ENCODE measurements around the gene SORL1.
A peak's percentile ranks its signal among the peaks of the same experiment; 100 is the strongest.

Gene SORL1

DNA sequence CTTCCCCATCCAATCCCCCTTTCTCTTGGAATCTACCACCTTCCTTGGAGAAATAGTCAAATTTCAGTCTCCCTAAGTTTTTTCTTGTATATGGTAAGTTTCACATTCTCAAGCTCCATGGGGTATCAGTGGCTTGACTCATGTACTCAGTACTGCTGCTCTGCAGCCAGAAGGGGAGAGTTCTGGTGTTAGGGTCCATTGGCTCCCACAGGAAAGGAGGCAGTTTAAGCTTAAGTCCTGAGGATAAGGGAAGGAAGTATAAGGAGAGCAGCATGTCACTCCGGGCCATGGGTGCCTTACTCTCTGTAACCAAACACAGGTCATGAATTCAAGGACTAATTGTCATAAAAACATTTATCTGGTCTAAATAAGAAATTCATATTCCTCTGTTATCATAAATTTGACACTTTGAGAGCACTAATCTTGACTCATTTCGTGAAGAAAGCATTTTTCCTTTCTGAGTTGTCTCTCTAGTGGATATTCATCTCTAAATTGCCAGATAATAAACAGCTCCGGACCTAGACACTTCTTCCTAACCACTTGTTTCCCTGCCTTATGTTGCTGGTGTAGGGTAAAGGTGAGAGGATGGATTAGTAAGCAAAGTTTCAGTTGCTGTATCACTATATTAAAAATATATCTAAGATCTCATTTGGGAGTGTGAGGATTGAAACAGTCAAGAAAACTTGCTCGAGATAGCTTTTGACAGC is 20.1 kb upstream of the SORL1 start:
- DNase-seq, result no peak

DNA sequence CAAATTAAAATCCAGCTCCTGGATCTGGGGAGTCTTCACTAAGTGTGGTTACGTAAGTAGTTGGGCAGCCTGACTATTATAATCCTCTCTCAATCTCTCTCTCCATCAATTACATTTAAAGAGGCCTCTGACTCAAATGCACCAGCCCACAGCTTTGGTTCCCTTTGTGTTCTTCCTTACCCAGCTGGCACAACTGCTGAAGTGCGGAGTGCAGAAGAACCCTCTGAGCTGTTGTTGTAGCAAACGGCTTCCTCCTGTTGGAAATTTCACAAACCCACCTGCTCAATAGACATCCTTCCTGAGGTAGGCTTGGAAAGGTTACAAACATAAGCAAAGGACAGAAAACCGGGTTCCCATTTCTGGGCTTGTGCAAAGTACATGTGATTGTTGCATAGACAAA is 17.0 kb upstream of the SORL1 start:
- DNase-seq, result no peak

DNA sequence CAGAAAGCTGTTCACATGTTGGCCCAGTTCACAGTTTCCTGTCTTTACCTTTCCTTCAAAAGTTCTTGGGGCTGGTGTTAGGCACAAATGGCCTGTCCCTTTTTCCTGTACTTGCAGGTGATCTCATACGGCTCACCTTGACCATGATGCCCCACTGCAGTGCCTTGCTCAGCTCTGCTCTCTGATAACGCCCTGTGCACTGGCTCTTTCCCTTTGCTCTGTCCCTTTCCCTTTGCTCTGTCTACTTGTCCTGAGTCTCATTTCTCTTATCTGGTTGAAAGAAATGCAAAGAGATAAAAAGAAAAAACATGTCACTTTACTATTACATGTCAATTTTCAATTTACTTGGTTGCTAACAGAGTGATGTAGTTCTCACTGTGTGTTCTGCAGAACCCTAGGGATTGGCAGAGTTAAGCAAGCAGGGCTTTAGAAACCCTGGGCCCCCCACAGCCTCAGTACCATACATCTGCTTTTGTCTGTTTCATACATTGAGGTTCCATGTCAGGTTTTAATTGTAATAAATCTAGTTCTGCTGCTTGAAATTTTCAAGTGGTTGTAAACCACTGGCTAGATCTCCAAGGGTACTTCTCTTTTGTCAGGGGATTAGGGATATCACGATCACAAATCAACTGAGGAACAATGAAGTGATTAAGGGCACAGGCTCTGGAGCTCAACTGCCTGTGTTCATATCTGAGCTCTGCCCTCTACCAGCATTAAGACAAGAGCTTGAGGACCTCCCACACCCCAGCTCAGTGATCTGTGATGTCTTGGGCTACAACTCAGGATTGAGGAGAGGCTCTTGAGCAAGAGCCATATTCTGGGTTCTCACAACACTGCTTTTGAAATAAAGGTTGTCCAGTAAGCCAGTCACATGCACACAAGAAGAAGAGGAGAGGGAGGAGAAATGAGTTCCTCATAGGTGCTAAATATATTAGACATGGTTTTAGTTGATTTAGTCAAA is 16.3 kb upstream of the SORL1 start:
- no peak for DNase-seq

DNA sequence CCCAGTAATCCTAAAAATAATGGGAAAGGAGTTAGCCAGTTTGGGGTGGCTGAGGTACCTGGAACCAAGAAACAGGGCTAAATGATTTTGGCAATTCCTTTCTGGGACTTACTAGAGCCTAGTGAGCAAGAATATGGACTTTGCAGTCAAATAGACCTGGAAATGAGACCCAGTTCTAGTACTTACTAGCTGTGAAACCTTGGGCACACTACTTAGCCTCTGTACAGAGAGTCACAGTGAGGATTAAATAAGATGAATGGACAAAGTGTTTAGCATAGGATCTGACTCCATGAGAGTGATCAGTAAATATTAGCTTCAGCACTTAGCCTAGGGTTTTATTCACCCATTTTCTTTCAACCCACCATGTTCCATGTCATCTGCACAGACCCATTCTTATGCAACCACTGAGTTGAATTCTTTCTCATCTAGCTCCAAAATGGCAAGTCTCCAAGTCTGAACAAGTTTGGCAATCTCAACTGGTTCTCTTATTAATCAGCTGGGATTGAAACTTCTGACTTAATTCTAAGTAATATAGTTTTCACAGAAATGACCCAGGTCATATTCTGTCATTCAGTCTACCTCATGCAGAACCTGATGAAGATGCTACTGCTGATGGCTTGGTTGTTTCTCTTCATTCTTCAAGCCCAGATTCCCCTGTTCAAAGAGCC is 15.0 kb upstream of the SORL1 start:
- no peak for DNase-seq

DNA sequence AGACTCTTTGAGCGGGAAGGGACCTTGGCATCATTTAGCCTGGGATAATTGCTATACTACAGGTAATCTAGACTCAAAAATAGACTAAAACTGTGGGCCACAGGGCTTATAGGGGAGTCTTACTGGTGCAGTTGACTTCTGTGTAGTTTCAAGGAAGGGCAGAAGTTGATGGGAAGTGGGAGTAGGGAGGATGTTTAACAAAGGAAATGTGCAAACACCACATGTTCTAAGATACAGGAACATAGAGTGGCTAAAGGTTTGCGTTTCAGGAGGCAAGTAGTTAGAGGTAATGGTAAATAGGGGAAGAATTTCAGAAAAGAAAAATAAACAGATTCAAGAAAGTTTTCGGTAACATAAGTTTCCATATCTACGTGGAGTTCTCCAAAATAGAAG is 14.4 kb upstream of the SORL1 start:
- no peak for DNase-seq

DNA sequence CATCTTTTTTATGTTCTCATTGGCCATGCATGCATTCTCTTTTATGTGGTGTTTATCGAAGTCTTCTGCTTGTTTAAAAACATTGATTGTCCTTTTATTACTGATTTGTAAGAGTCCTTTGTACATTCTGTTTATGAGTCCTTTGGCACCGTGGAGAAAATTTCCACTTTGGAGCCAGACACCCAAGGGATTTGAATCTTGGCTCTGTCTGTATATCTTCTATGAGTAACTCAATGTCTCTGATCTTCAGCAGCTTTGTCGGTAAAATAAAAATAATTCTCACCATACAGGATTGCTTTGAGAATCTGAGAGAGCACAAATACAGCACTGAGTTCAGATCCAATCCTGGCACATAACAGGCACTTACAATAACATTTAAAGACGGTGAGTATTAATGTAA is 12.8 kb upstream of the SORL1 start:
- no peak for DNase-seq

DNA sequence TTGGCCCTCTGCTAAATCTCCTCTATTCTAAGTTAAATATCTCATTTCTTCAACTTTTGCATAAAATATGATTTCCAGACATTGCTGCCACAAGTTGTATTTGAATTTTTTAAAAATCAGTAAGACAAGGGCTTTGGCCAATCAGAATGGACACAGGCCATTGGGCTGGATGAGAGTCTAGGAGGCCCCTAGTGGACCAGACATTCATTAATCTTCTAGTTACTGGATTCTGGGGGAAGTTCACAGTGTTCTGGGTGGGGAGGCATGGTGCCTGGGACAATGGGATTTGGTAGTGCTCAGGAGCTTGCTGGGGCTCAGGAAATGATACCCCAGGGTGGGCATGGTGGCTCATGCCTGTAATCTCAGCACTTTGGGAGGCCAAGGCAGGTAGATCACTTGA is 12.4 kb upstream of the SORL1 start:
- DNase-seq, result no peak

DNA sequence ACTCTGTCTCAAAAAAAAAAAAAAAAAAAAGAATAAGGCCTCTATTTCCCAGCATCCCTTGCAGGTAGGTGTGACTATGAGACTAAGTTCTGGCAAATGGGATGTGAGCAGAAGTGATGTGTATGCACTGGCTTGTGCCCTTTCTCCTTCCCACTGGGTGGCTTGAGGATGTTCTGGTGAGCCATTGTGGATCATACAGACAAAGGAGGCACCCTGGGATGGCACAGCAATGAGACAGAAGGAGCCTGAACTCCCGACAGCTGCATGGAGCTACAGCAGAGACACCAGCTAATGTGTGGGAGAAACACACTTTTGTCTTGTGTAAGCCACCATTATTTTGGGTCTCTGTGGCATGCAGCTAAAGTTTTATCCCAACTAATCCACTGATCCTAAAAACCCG is 10.6 kb upstream of the SORL1 start:
- no peak for DNase-seq

DNA sequence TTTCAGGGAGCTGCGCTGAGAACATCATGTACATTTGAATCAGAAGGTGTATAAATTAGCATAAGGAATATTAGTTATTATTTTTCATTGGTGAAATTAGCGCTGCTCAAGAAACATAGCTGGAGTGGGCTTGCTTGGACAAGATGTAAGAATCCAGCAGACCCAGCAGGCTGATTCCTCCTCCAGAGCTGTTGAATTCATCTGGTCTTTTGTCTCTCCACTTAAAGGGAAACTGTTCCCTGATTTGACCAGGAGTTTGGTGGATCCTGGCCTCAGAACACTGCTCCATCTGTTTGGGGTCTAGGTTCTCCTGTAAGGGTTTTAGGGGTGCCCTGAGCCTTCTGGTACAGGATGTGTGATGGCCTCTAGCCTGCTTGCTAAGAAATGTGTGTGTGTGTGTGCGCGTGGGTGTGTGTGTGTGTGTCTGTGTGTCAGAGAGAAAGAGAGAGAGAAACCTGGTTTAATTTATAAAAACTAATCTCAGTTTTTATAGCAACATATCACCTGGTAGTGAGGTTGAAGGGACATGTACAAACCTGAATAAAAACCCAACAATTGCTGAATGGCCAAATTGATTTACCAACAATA is 8.3 kb upstream of the SORL1 start:
- no peak for DNase-seq

DNA sequence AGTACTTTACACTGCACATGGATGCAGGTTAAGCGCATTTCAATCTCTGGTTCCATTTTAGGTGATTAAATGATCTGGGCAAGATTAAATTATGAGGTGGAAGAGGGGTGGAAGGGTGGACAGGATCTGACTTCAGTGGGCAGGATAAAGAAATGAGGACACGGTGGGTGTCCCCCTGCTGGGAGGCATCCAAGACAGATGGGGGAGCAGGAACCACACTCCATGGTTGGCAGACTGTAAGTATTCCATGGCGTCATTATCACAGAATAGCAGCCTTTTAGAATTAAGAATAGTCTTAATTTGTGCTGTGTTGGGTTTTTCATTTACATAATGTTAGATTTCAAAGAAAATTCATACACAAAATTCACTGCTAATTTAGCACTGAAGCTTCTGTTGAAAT is 7.6 kb upstream of the SORL1 start:
- DNase-seq, result no peak

DNA sequence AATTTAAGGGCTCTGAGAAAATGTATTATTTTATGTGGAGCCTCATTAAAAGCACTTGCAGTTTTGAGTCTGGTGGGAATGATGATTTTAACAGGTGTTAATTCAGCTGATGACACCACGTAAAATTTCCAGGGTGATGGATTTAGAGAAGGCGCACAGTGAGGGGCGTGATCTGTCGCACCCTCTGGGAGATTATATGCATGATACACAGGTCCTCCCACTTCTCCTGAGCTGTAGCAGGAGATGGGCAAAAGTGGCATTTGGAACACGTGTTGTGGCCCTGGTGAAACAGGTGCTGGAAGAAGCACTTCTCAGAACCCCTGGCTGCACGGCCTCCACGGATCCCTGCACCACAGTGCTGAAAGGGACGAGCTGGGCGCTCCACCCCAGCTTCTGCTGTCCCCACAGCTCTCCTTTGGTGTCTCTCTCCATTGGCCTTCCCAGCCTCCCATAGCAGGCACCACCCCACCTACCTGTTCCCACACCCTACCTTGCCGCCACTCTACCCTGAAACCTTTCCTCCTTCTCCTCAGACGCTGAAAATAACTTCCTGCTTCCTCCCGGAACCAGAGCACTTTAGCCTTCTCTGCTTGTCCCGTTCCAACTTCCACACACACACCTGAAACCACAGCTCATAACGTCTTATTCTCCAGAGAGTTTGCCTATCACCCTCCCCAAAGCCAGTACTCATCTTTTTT is 6.9 kb upstream of the SORL1 start:
- DNase-seq, result no peak

DNA sequence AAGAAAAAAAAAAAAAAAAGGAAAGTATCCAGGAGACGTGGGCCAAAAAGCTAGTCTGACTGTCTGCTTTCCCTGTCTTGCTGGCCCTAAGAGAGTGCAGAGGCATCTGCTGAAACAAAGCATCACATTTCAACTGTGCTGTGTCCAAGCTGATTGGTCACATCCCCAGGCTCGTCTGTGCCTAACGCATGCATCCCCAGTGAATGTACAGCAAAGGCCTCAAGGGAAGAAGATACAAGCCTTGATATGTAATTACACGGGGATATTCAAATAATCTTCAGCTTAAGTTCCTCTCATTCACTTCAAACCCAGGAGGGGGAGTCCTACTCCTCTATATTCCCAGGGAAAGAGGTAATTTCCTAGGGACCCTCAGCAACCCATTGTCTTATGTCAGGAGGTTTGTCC is 5.4 kb upstream of the SORL1 start:
- DNase-seq, result peak; percentile 93

DNA sequence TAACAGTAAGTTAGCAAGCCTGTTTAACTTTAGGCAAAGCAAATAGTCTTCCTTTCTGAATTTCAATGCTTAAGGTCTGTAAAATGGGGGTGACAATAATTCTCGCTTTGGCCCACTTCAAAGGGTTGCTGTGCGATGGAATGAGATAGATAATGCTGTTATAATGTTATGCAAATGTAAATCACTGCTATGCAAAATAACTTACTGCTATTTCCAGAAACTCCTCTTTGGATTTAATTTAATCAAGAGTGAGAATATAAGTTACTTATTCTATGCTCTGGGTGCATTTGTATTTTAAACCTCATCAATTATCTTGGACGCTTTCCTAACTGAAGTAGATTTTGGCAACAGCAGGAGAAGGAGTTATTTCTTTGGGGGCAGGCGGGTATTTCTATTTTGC is 4.1 kb upstream of the SORL1 start:
- DNase-seq, result no peak

DNA sequence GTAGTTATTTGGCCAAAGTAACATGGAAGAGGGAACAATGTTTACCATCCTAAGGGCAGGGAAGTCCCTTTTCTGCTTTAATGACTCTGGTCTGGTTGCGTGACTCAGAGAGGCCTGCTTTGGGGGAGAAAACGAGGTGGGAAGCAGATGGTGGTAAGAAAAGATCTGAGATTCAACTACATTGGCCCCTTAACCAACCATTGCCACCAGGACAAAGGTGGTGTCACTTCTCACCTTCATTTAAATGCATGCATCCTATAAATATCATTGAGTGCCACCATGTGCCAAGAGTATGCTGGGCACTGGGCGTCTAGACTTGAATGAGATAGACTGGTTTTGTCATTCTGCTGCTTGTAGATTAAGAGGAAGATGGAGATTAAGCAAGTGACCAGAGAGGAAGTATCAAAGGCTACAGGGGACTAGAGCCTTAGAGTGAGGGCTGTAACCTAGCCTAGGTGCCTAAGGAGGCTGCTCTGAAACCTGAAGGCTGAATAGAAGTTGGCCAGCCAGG is 3.6 kb upstream of the SORL1 start:
- DNase-seq, result no peak

DNA sequence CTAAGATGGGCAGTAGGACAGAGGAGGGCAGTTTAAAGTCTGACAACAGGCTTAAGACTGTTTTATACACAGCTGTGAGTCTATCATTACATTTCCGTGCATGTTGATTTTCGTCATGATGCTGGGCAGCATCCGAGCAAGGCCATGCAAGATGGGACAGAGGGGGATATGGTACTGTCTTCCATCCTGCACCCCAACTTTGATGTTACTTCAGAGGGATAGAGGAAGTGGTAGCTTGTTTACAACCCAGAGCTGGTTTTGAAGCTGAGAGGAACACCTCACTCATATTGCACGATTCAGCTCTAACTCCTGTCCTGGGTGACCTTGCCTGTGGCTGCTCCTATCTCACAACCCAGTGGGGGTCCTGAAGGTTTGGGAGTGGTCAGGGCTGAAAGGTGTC is 3.0 kb upstream of the SORL1 start:
- DNase-seq, result no peak

DNA sequence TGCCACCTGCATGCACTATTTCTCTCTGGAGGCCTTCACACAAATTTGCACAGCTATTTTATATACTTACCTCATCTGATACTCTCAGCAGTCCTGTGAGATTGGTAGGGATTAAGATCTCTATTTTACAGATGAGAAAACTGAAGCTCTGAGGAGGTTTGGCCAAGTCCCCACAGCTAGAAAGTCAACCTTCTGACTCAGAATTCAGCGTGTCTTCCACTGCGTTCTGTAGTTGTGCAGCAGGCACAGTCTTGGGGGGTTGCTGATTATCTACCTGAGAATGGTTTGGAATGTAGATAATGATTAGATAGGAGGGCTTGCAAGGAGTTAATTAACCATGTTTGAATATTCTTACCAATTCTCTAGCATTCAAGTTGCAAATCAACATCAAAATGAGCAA is 2.5 kb upstream of the SORL1 start:
- DNase-seq, result no peak

DNA sequence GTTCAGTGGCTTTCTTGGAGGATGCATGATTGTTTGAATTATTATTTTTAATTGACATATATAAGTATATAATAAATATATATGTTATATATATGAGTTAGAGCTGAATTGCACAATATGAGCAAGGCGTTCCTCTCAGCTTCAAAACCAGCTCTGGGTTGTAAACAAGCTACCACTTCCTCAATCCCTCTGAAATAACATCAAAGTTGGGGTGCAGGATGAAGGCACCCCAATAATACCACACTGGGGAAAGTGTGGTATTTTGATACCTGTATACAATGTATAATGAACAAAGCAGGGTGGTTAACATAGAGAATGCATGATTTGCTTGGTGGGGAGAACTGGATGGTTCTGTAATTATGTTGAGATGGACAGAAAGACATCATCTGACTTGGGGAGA is 1.7 kb upstream of the SORL1 start:
- DNase-seq, result no peak

DNA sequence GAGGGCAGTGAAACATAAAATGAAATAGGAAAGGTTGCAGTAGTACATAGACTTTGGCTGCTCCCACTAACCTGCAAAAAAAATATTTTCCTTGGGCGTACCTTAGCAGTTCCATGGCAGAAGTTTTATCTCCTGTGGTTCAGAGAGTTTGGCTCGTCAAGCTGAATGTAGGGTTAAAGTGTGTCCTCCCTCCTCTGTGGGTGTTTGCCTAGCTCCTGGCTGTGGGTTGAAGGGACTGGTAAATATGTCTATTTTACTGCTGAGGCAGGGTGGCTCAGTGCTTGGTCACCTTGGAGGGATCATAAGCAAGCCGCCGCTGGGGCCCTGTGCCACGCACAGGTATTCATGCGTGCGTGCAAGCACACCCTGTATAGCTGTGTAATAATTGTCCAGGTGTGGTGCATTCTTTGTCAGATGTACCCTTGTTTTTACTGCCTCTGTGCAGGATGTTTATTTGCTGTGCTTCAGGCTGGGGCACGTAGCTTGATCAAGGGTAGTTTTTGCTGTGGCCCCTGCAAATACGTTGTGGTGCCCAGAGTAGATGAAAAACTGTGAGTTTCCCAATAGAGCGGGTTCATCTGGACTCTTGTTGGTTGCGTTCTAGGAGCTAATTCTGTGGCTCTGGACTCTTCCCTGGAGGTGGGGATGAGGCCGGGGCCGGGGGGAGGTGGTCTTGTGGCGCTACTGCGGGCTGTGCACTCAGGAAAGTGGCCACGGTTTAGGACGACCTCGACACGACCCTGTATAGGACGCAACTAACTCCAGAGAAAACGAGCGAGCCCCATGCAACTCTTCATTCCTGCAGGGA is 732 bp upstream of the SORL1 start:
- peak; percentile 92 for DNase-seq

DNA sequence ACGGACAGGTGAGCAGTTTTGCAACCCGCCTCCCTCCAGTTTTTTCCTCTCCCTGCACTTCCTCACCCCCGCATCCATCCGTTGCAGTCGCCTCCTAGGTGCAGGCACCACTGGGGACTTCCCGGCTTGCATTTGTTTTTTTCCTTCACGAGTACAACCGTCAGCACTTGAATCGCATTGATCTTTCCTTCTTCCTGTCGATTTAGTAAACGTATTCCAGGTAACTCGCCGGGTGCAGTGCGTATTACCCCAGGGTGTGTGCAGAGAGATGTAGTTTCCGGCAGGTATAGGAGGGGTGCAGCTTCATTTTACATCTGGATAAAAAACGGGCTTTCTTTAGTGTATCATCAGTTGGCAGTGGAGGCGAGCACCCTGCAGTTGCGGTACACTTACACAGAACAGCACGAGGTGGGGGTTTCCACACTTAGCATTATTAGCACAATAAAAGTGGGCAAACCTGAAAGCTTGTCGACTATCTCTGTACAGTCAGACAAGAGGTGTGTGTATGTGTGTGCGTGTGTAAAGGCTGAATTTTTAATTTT is 566 bp downstream of the SORL1 start, which contains the start of gene SORL1-AS1:
Gene SORL1-AS1, minus strand, starts transcription at position 359 of the 542 bp plus-strand sequence.
- peak; percentile 88 for DNase-seq

DNA sequence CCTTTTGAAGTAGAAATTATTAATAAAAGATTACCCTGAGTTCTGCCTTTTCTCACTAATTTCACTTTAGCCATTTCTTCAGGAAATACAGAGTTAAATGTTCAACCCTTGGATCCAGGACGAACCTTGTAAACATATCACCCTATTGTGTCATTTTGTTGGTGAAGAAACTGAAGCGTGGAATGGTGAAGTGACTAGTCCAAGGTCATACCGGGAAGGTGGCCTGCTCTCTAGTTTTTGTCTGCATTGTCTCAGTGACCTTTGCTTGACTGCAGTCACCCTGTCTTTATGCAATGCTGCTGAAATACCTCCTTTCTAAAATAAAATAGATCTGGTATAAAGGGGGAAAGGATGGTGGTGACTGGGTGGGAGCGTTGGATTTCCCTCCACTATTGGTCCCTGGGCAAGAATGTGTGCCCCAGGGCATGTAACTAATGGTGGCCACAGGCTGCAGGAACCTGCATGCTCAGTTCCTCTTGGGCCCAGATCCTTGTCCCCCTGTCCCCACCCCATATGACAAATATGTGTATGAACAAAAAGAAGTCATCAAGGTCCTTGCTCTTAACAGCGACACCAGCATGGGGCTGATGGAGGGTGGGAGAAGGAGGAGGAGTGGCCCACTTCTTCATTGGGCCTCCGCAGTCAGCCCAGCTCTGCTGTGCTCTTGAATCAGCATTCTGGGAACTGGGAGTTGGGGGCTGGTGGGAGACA is 1.6 kb downstream of the SORL1 start:
- no peak for DNase-seq

DNA sequence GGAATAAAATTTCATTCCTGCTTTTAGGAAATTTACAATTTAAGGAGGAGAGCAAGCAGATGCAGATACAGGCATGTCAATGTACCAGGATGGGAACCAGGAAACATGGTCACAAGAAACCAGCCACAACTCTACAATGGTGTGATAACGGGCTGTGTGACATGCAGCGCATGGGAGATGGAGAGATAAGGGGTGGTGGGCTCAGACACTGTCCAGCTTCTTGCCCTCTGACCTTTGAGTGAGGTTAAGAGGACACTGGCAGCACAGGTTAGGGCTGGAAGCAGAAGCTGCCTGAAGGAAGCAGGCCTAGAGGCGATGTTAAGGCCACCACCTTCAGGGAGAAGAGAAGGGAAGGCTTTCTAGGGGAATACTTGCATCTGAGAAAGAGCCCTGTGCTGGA is 3.0 kb downstream of the SORL1 start:
- DNase-seq, result no peak

Data from NCI-H526 treated with DMSO at 0.1 percent for 48 hours (cell line).